Epithelial cell of esophagus (primary cell): ENCODE measurements around the gene NPIPB12.
"Not testable (repeated sequence)": the region's sequence is repeated elsewhere in the genome, so short reads cannot be mapped to it uniquely, and the experiment has no call there.

Experiments used
- DNase-seq: peaks from one replicate; pipeline ENCODE4 v3.0.0; 2010; ENCODE audit warnings: low read depth
- H3K4me3 ChIP-seq: 2 replicates; pipeline ENCODE4 v1.5.1; 2011; ENCODE audit warnings: mild to moderate bottlenecking, low read length, control low read depth

Gene NPIPB12

GRCh38 chr16:29506308-29506707 is at the start of gene NPIPB12:
TSS of gene NPIPB12 (minus strand) at chr16:29506408.
- H3K4me3 ChIP-seq, DNase-seq: not testable (repeated sequence)

- H3K4me3 ChIP-seq, DNase-seq: not testable (repeated sequence)
Observed at GRCh38 chr16:29521520-29521919, 15.3 kb upstream of the NPIPB12 start.

- DNase-seq, H3K4me3 ChIP-seq: not testable (repeated sequence)
Observed at GRCh38 chr16:29482276-29482675, 23.9 kb downstream of the NPIPB12 start.

- not testable (repeated sequence) for H3K4me3 ChIP-seq, DNase-seq
Observed at GRCh38 chr16:29472065-29472464, 34.1 kb downstream of the NPIPB12 start.

GRCh38 chr16:29469660-29470059 is 36.5 kb downstream of the NPIPB12 start:
- H3K4me3 ChIP-seq, DNase-seq: not testable (repeated sequence)

GRCh38 chr16:29467654-29468366 is 38.4 kb downstream of the NPIPB12 start:
- DNase-seq = not testable (repeated sequence)

GRCh38 chr16:29466904-29467303 is 39.3 kb downstream of the NPIPB12 start:
- DNase-seq, H3K4me3 ChIP-seq: not testable (repeated sequence)

More at GRCh38 chr16:29467654-29468366, 38.4 kb downstream of the NPIPB12 start:
- H3K4me3 ChIP-seq = not testable (repeated sequence)

- H3K4me3 ChIP-seq = not testable (repeated sequence)
Observed at GRCh38 chr16:29465985-29466824, 40.0 kb downstream of the NPIPB12 start.

GRCh38 chr16:29460647-29461030 is 45.6 kb downstream of the NPIPB12 start:
- DNase-seq, H3K4me3 ChIP-seq: not testable (repeated sequence)

More at GRCh38 chr16:29465985-29466824, 40.0 kb downstream of the NPIPB12 start:
- DNase-seq = not testable (repeated sequence)

GRCh38 chr16:29459706-29460646 is 46.2 kb downstream of the NPIPB12 start, which contains the start of gene SULT1A4:
TSS of gene SULT1A4 (plus strand) at chr16:29459913. CDS start at chr16:29461386, 1,473 bp downstream.
- H3K4me3 ChIP-seq, DNase-seq: not testable (repeated sequence)

GRCh38 chr16:29457660-29458059 is 48.5 kb downstream of the NPIPB12 start:
- DNase-seq, H3K4me3 ChIP-seq: not testable (repeated sequence)

- DNase-seq = not testable (repeated sequence)
Observed at GRCh38 chr16:29454828-29455227, 51.4 kb downstream of the NPIPB12 start.

GRCh38 chr16:29454269-29454668 is 51.9 kb downstream of the NPIPB12 start, which contains the start of the genes BOLA2 and SLX1B:
TSS of gene BOLA2 (minus strand) at chr16:29454351. CDS start at chr16:29454253, 98 bp downstream.
TSS of gene SLX1B (plus strand) at chr16:29454533.
- DNase-seq, H3K4me3 ChIP-seq: not testable (repeated sequence)

More at GRCh38 chr16:29454828-29455227, 51.4 kb downstream of the NPIPB12 start:
- not testable (repeated sequence) for H3K4me3 ChIP-seq

- not testable (repeated sequence) for H3K4me3 ChIP-seq, DNase-seq
Observed at GRCh38 chr16:29453754-29454153, 52.5 kb downstream of the NPIPB12 start.
